HG03025 (cell line): ENCODE results near the gene IKZF2.

Experiments
- ATAC-seq: cut with Tn5 transposase; IDR thresholded peaks from one replicate; pipeline ENCODE4 v1.9.1; 2021; ENCODE audit warnings: mild to moderate bottlenecking, moderate library complexity; ENCODE audit not compliant: unreplicated experiment, low FRiP score

Gene IKZF2

GRCh38 chr2:213010106-213010779 is 141.2 kb downstream of the IKZF2 start:
- ATAC-seq, result no peak

GRCh38 chr2:213007290-213007838 is 144.0 kb downstream of the IKZF2 start:
- no peak for ATAC-seq

- no peak for ATAC-seq
Observed at GRCh38 chr2:213004197-213004821, 147.1 kb downstream of the IKZF2 start.

GRCh38 chr2:213002383-213002782 is 149.0 kb downstream of the IKZF2 start:
- no peak for ATAC-seq

GRCh38 chr2:213001297-213001910 is 150.0 kb downstream of the IKZF2 start:
- no peak for ATAC-seq

- no peak for ATAC-seq
Observed at GRCh38 chr2:212998626-212999359, 152.6 kb downstream of the IKZF2 start.

- ATAC-seq, result no peak
Observed at GRCh38 chr2:212997526-212998020, 153.8 kb downstream of the IKZF2 start.

GRCh38 chr2:212995920-212996319 is 155.5 kb downstream of the IKZF2 start:
- ATAC-seq, result no peak

- ATAC-seq, result no peak
Observed at GRCh38 chr2:212994976-212995375, 156.4 kb downstream of the IKZF2 start.

GRCh38 chr2:212991120-212991519 is 160.3 kb downstream of the IKZF2 start:
- peak; percentile 92 for ATAC-seq

- peak; percentile 62 for ATAC-seq
Observed at GRCh38 chr2:212990697-212991096, 160.7 kb downstream of the IKZF2 start.

GRCh38 chr2:212987492-212987891 is 163.9 kb downstream of the IKZF2 start:
- ATAC-seq, result no peak

GRCh38 chr2:212984129-212984528 is 167.3 kb downstream of the IKZF2 start:
- ATAC-seq, result no peak

GRCh38 chr2:212979799-212980198 is 171.6 kb downstream of the IKZF2 start:
- ATAC-seq, result no peak

GRCh38 chr2:212979046-212979612 is 172.3 kb downstream of the IKZF2 start:
- no peak for ATAC-seq

GRCh38 chr2:212977152-212977551 is 174.3 kb downstream of the IKZF2 start:
- no peak for ATAC-seq

GRCh38 chr2:212975333-212975732 is 176.1 kb downstream of the IKZF2 start:
- no peak for ATAC-seq

GRCh38 chr2:212974692-212975091 is 176.7 kb downstream of the IKZF2 start:
- ATAC-seq, result no peak

- ATAC-seq, result no peak
Observed at GRCh38 chr2:212973347-212973746, 178.1 kb downstream of the IKZF2 start.

GRCh38 chr2:212970132-212970531 is 181.3 kb downstream of the IKZF2 start:
- ATAC-seq, result no peak
